SH-SY5Y (cell line): ENCODE data around the gene SLC9C2.

Source experiments
- GATA2 ChIP-seq: IDR thresholded peaks from 2 replicates; pipeline ENCODE4 v1.6.1; 2011; ENCODE audit warnings: mild to moderate bottlenecking, low read depth, low read length
- GATA3 ChIP-seq: IDR thresholded peaks from 2 replicates; pipeline ENCODE4 v1.6.1; 2011; ENCODE audit warnings: low read depth, mild to moderate bottlenecking, low read length, moderate library complexity

DNA sequence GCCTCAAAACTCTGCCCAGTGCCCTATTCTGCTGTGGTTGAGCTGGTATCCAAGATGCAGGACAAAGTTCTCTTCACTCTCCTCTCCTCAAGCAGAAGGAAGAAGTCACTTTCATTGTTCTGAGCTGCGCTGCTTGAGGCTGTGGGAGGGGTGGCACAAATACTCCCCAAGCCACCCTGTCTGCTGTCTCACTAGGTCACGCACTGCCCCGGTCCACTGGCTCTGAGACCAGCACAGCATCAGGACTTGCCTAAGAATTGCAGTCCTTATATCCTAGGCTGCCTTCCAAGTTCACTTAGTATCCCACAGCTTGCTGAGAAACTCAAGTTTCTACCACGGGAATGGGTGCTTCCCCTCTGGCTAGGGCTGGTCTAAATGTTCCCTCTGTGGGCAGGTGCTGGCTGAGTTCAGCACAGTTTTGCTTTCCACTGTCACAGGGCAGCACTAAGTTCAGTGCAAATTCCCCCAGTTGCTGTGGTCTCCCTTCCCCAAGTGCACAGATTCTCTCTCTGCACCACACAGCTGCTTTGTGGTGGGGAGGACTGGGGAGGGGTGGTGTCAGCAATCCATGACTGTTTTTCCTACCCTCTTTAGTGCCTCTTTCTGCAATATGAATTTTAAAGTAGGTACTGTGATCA is 32.4 kb downstream of the SLC9C2 start:
- TF ChIP-seq GATA2 (no peak), GATA3 (no peak)
